ENCODE data around the gene KRTAP20-4. TPM values are rescaled to one million over a fixed set of nuclear protein-coding genes. Genes with fewer than 3 reads are reported as not detected.

KRTAP20-4 gene
- total RNA-seq (2014; rRNA removed; shearing (Covaris generic)), result not detected in 2 replicates

GRCh38 chr21:30620522-30620921, at the start of gene KRTAP20-4:
KRTAP20-4 (plus strand) TSS chr21:30620627.
- no peak for DNase-seq (ENCODE audit: low read depth)

- DNase-seq (ENCODE audit: low read depth), result no peak
Measured at GRCh38 chr21:30577766-30578165, 42.7 kb upstream of the KRTAP20-4 start.

- DNase-seq (ENCODE audit: low read depth), result no peak
Measured at GRCh38 chr21:30579346-30579745, 41.1 kb upstream of the KRTAP20-4 start.

- no peak for DNase-seq (ENCODE audit: low read depth)
Measured at GRCh38 chr21:30580132-30580531, 40.3 kb upstream of the KRTAP20-4 start.

GRCh38 chr21:30582870-30583269, 37.6 kb upstream of the KRTAP20-4 start:
- no peak for DNase-seq (ENCODE audit: low read depth)

- no peak for DNase-seq (ENCODE audit: low read depth)
Measured at GRCh38 chr21:30590297-30590696, 30.1 kb upstream of the KRTAP20-4 start, which contains the start of gene KRTAP22-2. KRTAP22-2 (minus strand) TSS chr21:30590397.

- no peak for DNase-seq (ENCODE audit: low read depth)
Measured at GRCh38 chr21:30592140-30592539, 28.3 kb upstream of the KRTAP20-4 start, which contains the start of gene KRTAP6-3. KRTAP6-3 (plus strand) TSS chr21:30592440; CDS start chr21:30592446, 6 bp downstream.

GRCh38 chr21:30598802-30599201, 21.6 kb upstream of the KRTAP20-4 start, which contains the start of gene KRTAP6-2:
KRTAP6-2 (minus strand) TSS chr21:30598902; CDS start chr21:30598874, 28 bp downstream.
- no peak for DNase-seq (ENCODE audit: low read depth)

GRCh38 chr21:30600787-30601186, 19.6 kb upstream of the KRTAP20-4 start, which contains the start of gene KRTAP22-1:
KRTAP22-1 (plus strand) TSS chr21:30601087.
- DNase-seq (ENCODE audit: low read depth), result no peak

- DNase-seq (ENCODE audit: low read depth), result no peak
Measured at GRCh38 chr21:30605968-30606367, 14.5 kb upstream of the KRTAP20-4 start.

- no peak for DNase-seq (ENCODE audit: low read depth)
Measured at GRCh38 chr21:30612132-30612531, 8.3 kb upstream of the KRTAP20-4 start.

GRCh38 chr21:30613836-30614235, 6.6 kb upstream of the KRTAP20-4 start, which contains the start of gene KRTAP6-1:
KRTAP6-1 (minus strand) TSS chr21:30613930; CDS start chr21:30613904, 26 bp downstream.
- no peak for DNase-seq (ENCODE audit: low read depth)

GRCh38 chr21:30615199-30615598, 5.2 kb upstream of the KRTAP20-4 start:
- no peak for DNase-seq (ENCODE audit: low read depth)

- DNase-seq (ENCODE audit: low read depth), result no peak
Measured at GRCh38 chr21:30616125-30616524, 4.3 kb upstream of the KRTAP20-4 start, which contains the start of gene KRTAP20-1. KRTAP20-1 (plus strand) TSS chr21:30616425; CDS start chr21:30616455, 30 bp downstream.

GRCh38 chr21:30620080-30620479, 347 bp upstream of the KRTAP20-4 start:
- DNase-seq (ENCODE audit: low read depth), result no peak

GRCh38 chr21:30623362-30623761, 2.9 kb downstream of the KRTAP20-4 start:
- DNase-seq (ENCODE audit: low read depth), result no peak

- no peak for DNase-seq (ENCODE audit: low read depth)
Measured at GRCh38 chr21:30625449-30626165, 5.2 kb downstream of the KRTAP20-4 start.

- DNase-seq (ENCODE audit: low read depth), result no peak
Measured at GRCh38 chr21:30628109-30628508, 7.7 kb downstream of the KRTAP20-4 start.

GRCh38 chr21:30629200-30629599, 8.8 kb downstream of the KRTAP20-4 start:
- no peak for DNase-seq (ENCODE audit: low read depth)

- no peak for DNase-seq (ENCODE audit: low read depth)
Measured at GRCh38 chr21:30634906-30635305, 14.5 kb downstream of the KRTAP20-4 start, which contains the start of gene KRTAP20-2. KRTAP20-2 (plus strand) TSS chr21:30635206; CDS start chr21:30635264, 58 bp downstream.

- no peak for DNase-seq (ENCODE audit: low read depth)
Measured at GRCh38 chr21:30638686-30639085, 18.3 kb downstream of the KRTAP20-4 start.

- DNase-seq (ENCODE audit: low read depth), result no peak
Measured at GRCh38 chr21:30642564-30642963, 22.1 kb downstream of the KRTAP20-4 start, which contains the start of gene KRTAP20-3. KRTAP20-3 (plus strand) TSS chr21:30642864.

GRCh38 chr21:30646904-30647414, 26.5 kb downstream of the KRTAP20-4 start:
- DNase-seq (ENCODE audit: low read depth), result no peak

All from RPMI7951 (cell line).